Nephron progenitor cell (in vitro differentiated cells): Measurements from ENCODE around the gene ACP3.
A peak's percentile ranks its signal among the peaks of the same experiment; 100 is the strongest.

Experiments
- DNase-seq: peaks from one replicate; pipeline ENCODE4 v3.0.0; 2021
- H3K27ac Mint-ChIP-seq: 2 replicates; pipeline ENCODE4 v1.8.0; 2021; ENCODE audit warnings: mild to moderate bottlenecking, moderate library complexity, mixed read lengths
- H3K27me3 Mint-ChIP-seq: 2 replicates; pipeline ENCODE4 v1.8.0; 2021; ENCODE audit warnings: mild to moderate bottlenecking, low read depth, mixed read lengths; ENCODE audit not compliant: poor library complexity
- H3K36me3 Mint-ChIP-seq: 2 replicates; pipeline ENCODE4 v1.8.0; 2021; ENCODE audit warnings: low read depth, mixed read lengths
- H3K4me1 Mint-ChIP-seq: 2 replicates; pipeline ENCODE4 v1.8.0; 2021; ENCODE audit warnings: mixed read lengths
- H3K4me3 Mint-ChIP-seq: 2 replicates; pipeline ENCODE4 v1.8.0; 2021; ENCODE audit warnings: mild to moderate bottlenecking, moderate library complexity, mixed read lengths
- H3K9me3 Mint-ChIP-seq: 2 replicates; pipeline ENCODE4 v1.8.0; 2021; ENCODE audit warnings: mild to moderate bottlenecking, moderate library complexity, mixed read lengths
- TF ChIP-seq, protein P1 (sequence below): fragments of 200-600 bp; sonication (generic); IDR thresholded peaks from 2 replicates; pipeline ENCODE4 v1.5.0; 2021; ENCODE audit warnings: antibody characterized with exemption

Gene ACP3

DNA sequence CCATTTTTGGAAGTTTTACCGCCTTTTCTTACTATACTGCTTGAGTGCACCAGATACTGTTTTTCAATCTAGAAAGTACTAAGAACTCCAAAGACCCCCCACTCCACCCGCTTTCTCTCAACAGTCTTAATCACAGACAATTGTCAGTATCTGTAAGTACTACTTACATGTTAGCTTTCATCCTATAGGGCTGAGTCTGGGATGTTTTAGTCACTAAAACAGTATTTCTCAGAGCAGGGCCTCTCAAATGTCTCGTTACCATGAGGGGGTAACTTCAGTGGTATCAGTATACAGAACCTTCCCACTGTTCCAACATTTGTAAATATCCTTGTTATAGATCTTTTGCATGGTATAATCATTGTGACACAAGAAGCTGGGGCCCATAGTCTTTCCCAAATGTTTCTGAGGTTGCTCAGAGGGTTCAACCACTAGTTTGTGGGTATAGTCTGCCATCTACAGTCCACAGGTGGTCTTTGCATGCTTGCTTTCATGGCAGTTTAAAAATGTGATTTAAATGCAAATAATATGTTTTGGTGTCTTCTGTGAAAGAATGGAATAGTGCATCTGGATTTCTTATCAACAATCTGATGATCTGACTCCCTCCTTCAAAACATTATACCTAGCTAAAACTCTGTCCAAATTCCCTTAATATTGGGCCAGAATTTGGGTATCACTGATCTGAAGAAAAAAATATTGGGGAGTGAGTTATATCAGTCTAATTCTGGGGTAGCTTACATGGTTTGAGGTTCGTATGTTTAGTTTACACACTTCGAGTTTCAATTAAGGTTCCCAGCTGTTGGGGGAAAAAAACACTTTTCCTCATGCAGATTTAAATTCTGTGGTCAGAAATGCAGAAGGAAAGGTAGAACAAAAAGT lies 82.1 kb downstream of the ACP3 start:
- DNase-seq = peak; percentile 39
- no peaks in the 10 kb centered on the region for H3K9me3 Mint-ChIP-seq
- no peaks in the 10 kb centered on the region for H3K4me1 Mint-ChIP-seq
- TF ChIP-seq, protein P1, sequence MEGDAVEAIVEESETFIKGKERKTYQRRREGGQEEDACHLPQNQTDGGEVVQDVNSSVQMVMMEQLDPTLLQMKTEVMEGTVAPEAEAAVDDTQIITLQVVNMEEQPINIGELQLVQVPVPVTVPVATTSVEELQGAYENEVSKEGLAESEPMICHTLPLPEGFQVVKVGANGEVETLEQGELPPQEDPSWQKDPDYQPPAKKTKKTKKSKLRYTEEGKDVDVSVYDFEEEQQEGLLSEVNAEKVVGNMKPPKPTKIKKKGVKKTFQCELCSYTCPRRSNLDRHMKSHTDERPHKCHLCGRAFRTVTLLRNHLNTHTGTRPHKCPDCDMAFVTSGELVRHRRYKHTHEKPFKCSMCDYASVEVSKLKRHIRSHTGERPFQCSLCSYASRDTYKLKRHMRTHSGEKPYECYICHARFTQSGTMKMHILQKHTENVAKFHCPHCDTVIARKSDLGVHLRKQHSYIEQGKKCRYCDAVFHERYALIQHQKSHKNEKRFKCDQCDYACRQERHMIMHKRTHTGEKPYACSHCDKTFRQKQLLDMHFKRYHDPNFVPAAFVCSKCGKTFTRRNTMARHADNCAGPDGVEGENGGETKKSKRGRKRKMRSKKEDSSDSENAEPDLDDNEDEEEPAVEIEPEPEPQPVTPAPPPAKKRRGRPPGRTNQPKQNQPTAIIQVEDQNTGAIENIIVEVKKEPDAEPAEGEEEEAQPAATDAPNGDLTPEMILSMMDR = peak; percentile 82
- no peak overlapping the region for H3K4me3 Mint-ChIP-seq
- H3K27me3 Mint-ChIP-seq = peaks cover 3% of the 10 kb centered on the region
- no peaks in the 10 kb centered on the region for H3K36me3 Mint-ChIP-seq
- H3K27ac Mint-ChIP-seq = no peak overlapping the region

DNA sequence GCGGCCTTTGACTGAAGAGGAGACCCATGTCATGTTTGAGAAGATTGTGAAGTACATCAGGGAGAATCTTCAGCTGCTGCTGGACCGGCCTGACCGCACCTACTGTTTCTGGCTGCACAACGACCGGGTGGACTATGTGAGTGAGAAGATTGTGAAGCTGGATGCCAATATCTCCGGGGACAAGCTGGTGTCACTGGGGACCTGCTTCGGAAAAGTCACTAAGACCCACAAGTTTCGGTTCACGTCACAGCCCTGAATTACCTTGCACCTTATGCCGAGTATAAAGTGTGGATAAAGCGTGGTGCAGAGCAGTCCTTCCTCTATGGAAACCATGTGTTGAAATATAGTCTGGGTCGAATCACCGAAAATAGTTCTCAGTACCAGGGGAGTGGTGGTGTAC lies 84.0 kb downstream of the ACP3 start:
- TF ChIP-seq, protein P1 = no peak
- Mint-ChIP-seq H3K9me3 (no peaks in the 10 kb centered on the region), H3K4me1 (no peaks in the 10 kb centered on the region), H3K4me3 (no peak overlapping the region), H3K27ac (no peak overlapping the region), H3K27me3 (peaks cover 7% of the 10 kb centered on the region), H3K36me3 (no peaks in the 10 kb centered on the region)
- DNase-seq = no peak

DNA sequence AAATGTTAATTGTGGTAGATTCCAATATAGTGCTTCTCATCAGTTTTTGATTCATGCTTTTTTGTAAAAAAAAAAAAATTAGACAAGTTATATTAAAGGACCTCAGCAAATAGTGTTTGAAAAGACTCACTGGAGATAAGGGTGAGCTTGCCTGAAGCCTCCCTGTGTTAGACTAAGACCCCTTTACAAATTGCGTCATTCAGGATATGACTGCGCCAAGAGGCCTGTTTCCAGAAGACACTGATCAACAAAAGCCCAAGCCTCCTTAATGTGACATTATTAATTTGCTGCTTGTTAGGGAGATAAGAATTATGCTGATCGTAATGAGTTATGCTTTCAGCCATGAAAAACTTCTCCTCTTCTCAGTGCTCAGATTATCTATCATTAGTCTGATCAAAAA lies 87.1 kb downstream of the ACP3 start:
- no peaks in the 10 kb centered on the region for H3K36me3 Mint-ChIP-seq
- H3K9me3 Mint-ChIP-seq = no peaks in the 10 kb centered on the region
- TF ChIP-seq, protein P1 = no peak
- DNase-seq = no peak
- peaks cover 4% of the 10 kb centered on the region for H3K27me3 Mint-ChIP-seq
- H3K4me3 Mint-ChIP-seq = no peak overlapping the region
- no peak overlapping the region for H3K27ac Mint-ChIP-seq
- H3K4me1 Mint-ChIP-seq = no peaks in the 10 kb centered on the region

DNA sequence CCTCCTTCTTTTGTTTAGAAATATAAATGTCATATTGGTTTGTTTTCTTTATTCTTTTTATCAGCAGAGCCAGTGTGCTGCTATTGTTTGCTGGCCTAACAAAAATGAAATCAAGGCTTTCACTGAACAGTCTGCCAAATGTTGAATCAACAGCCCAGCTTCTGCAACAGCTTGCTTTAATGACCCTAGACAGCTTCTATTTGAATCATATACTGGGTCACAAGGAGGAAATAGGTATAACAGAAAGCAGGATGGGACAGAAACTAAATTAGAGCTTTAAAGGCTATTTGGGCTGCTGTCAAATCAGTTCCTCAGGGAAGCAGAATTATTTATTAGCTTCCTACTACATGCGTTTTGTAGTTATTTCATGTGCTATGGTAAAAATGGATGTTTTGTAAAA lies 88.0 kb downstream of the ACP3 start:
- DNase-seq = no peak
- TF ChIP-seq, protein P1 = no peak
- no peak overlapping the region for H3K4me3 Mint-ChIP-seq
- H3K27me3 Mint-ChIP-seq = peaks cover 4% of the 10 kb centered on the region
- no peaks in the 10 kb centered on the region for H3K36me3 Mint-ChIP-seq
- H3K9me3 Mint-ChIP-seq = no peaks in the 10 kb centered on the region
- H3K4me1 Mint-ChIP-seq = no peaks in the 10 kb centered on the region
- no peak overlapping the region for H3K27ac Mint-ChIP-seq

DNA sequence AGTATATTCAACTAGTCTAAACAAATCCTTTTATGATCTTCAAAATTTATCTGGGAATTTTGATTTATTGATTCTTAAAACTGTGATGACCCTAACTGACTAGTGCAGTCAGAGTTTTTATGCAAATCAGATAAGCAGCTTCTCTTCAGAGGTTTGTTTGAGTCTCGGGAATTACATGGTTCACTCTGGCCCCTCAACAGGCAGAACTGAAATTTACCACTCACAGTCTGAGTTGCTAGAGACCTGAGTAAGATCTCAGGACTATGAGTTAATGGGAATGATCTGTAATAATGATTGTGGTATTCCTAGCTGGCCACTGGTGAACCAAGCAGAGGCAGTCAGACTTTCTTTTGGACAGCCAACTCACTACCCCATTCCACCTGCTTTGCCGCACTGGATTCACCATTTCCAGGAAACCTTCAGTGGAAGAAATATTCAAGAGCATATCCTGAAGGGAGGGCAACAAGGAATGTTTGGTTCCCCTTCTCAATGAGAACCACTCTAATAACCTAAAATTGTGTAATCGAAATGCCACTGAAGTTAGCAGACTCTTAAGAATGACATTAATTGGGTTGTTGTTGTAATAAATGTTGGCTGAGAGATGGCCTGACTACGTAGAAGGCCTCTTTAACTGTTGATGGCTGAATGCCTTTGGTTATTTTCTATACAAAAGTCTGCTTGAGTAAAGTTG lies 88.5 kb downstream of the ACP3 start:
- no peak overlapping the region for H3K27ac Mint-ChIP-seq
- H3K4me3 Mint-ChIP-seq = no peak overlapping the region
- no peaks in the 10 kb centered on the region for H3K4me1 Mint-ChIP-seq
- TF ChIP-seq, protein P1 = no peak
- H3K27me3 Mint-ChIP-seq = peaks cover 4% of the 10 kb centered on the region
- DNase-seq = no peak
- no peaks in the 10 kb centered on the region for H3K9me3 Mint-ChIP-seq
- no peaks in the 10 kb centered on the region for H3K36me3 Mint-ChIP-seq
